GM13976 (cell line): Measurements from ENCODE around the gene FOXP1.

ENCODE experiments used
- DNase-seq: peaks from one replicate; pipeline ENCODE4 v3.0.0; 2012; ENCODE audit warnings: low spot score
- in situ Hi-C: fragments of 300-500 bp; cut with MboI; formaldehyde crosslinking; loops from one replicate; pipeline ENCODE4 v1.12.0; 2022; ENCODE audit warnings: low sequenced_read_pairs, mixed read lengths, inconsistent platforms; ENCODE audit not compliant: unreplicated experiment
- TF ChIP-seq, protein P1 (sequence below): IDR thresholded peaks from 2 replicates; pipeline ENCODE4 v1.5.1; 2012; ENCODE audit warnings: borderline replicate concordance, mild to moderate bottlenecking; ENCODE audit not compliant: insufficient read depth; ENCODE audit errors: extremely low read depth, missing control alignments, control extremely low read depth

Gene FOXP1

DNA sequence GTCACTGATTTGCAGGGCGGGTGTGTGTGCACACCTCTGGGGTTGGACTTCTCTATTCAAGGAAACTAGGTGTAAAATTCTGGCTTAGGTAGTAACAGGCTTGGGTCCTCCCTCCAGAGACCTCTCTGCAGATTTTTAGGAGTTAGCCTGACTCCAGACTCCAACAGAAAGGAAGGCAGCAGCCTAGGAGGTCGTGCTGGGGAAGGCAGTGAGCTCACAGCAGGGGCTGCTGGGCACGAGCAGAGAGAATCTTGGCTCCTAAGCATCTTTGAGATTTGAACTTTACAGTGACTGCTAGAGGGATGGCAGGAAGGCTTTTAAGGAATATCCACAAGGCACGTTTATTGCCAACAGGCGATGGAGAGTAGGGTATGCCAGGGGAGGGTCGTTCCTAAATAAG lies 612.6 kb downstream of the FOXP1 start:
- no peak for DNase-seq
- TF ChIP-seq, protein P1, sequence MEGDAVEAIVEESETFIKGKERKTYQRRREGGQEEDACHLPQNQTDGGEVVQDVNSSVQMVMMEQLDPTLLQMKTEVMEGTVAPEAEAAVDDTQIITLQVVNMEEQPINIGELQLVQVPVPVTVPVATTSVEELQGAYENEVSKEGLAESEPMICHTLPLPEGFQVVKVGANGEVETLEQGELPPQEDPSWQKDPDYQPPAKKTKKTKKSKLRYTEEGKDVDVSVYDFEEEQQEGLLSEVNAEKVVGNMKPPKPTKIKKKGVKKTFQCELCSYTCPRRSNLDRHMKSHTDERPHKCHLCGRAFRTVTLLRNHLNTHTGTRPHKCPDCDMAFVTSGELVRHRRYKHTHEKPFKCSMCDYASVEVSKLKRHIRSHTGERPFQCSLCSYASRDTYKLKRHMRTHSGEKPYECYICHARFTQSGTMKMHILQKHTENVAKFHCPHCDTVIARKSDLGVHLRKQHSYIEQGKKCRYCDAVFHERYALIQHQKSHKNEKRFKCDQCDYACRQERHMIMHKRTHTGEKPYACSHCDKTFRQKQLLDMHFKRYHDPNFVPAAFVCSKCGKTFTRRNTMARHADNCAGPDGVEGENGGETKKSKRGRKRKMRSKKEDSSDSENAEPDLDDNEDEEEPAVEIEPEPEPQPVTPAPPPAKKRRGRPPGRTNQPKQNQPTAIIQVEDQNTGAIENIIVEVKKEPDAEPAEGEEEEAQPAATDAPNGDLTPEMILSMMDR = no peak

DNA sequence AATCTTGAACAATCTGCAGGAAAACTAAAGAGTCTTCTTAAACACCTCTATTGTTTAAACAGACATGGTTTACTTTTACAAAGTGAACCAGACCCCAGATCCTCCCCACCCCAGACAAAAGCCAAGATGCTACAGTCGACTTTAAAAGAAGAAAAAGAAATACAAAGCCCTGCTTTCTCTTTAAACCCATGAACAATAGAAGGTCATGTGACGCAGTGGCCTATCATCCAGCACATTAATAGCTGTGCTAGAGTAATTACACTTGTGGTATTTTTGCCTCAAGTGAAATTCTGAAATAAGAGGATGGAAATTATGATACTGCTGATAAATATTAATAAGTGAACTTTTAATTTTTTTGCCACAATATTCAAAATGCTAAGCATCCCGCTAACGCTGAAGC lies 613.4 kb downstream of the FOXP1 start:
- in situ Hi-C loops = no loop called here
- DNase-seq = no peak
- TF ChIP-seq, protein P1 = no peak

More for the DNA sequence above, 612.6 kb downstream of the FOXP1 start:
- in situ Hi-C loops = no loop called here

DNA sequence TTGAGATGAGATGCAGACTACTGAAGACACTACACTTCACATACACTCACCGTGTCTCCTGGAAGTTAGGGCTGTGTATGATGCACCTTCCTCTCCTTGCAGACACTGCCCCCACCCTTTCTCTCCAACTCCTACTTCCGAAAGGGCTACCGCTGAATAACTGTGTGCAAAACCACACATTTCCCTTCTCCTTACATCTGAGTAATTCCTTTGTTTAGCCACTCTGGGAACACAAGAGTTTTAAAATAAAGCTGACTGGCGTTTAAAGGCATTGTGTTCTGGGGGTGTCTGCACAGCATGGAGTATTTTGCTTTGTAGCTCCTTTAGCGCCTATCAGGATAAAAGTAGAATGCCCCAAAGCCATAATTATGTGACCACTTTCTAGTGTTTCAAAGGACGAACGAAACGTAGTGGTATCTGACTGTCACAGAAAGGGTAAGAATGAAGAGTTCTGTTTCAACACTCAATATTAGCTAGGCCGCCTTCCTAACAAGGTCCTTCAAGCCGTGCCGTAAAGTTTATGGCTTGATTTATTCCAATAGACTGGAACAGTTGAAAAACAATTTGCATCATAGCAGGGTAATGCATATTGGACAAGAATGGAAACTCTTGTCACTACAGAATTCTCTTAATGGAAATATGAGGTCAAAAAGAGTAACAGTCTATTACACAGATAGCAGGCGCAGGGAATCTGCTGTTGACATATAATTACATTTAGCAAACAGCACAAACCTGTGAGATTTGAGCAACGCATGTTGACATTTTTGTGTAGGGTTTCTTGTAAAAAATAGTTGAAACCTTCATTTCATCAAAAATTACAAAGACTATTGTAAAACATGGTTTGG lies 619.9 kb downstream of the FOXP1 start:
- in situ Hi-C loops = no loop called here
- no peak for DNase-seq

DNA sequence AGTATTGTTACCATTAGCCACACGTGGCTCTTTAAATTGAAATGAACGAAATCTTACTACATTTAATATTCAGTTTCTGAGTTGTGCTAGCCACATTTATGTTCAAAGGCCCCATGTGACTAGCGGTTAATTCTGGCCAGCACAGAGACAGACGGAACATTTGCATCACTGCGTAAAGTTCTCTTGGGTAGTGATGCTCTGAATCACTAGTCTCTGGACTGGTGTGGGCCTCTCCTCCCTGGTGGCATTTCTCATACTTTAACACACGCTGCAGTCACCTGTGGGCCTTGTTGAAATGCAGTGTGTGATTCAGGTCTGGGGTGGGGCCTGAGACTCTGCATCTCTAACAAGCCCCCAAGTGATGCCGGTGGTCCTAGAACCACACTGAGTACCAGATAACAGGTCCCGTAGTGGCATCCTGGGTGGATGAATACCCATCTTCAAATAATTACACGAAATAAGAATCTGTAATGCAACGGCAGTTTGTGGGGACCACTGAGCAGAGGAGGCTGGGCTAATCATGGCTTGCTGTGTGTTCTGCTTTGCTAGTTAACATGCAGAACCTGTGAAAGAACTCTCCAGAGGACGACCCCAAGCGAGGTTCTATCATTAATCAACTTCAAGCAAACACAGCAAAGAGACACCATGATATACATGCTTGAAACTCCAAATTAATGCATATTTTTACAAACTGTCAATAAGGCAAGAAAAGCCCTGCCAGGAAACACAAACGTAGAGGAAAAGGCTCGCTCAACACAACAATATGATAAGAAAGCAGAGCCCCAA lies 623.8 kb downstream of the FOXP1 start:
- in situ Hi-C loops = no loop called here
- no peak for DNase-seq
- TF ChIP-seq, protein P1 = no peak

More for the DNA sequence above, 619.9 kb downstream of the FOXP1 start:
- TF ChIP-seq, protein P1 = no peak

DNA sequence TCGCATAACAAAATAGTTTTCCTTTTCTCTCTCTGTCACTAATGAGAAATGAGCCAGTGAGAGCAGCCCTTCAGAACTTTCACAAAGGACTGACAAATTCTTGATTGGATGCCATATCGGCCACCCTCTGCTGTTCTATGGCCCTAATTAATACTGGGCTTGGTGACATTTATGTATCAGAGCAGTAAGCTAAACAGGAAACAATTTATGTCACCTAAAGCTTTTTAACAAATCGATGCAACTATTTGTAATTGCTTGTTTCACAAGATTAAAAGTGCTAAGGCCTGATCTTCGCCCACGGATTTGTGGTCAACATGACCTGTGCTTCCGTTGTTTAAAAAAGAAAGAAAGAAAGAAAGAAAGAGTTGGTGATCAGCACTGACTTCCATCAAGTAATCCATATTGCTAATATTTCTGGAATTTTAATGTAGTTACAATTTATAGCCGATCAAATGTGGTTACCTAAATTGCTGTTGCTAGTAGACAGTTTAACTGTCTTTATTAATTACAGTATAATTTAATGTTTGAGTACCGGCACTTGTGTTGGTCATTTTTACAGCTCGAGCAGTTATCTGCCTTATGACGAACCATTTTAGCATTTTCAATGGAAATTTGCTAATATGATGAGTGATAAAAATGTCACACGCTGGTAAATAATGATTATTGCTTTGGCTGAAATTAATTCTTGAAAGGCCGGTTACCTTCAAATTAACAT lies 631.3 kb downstream of the FOXP1 start:
- TF ChIP-seq, protein P1 = no peak
- no peak for DNase-seq
- in situ Hi-C loops = no loop called here

DNA sequence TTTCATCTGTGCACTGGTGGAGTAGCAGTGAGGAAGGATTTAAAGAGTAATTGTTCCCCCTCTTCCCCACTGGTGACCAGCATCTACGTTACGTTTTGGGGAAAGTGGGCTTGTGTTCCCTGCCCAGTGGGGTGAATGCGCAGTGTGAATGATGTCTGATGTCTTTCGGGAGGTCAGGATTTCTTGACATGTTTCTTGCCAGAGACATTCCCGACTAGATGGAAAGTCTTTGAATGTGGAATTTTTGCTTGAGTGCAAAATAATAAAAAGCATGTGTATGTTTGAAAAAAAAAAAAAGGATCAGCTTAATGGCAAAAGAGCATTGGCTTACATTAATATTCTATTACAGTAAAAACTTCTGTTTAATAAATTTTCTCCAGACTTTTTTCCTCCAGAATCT lies 632.2 kb downstream of the FOXP1 start:
- in situ Hi-C loops = no loop called here
- DNase-seq = no peak
- TF ChIP-seq, protein P1 = no peak
